ENCODE measurements around the gene RAP1A.

RAP1A gene

GRCh38 chr1:111729946-111730681 is 110.5 kb downstream of the RAP1A start:
- Histone ChIP-seq H3K4me3 (ENCODE audit: low read depth in 1 of 2, low read length in 2 of 2) (no peak overlapping the region), H2AFZ (ENCODE audit: low read depth, low read length) (no peak overlapping the region), H3K79me2 (ENCODE audit: insufficient read depth, low read length) (no peaks in the 10 kb centered on the region), H3K4me1 (ENCODE audit: insufficient read depth, low read length) (no peaks in the 10 kb centered on the region), H3K4me2 (ENCODE audit: insufficient read depth, low read length) (no peak overlapping the region), H3K9me3 (ENCODE audit: insufficient read depth, low read length, severe bottlenecking) (no peaks in the 10 kb centered on the region), H3K27ac (ENCODE audit: low read length) (no peak overlapping the region), H3K36me3 (ENCODE audit: insufficient read depth, low read length) (no peaks in the 10 kb centered on the region), H4K20me1 (ENCODE audit: insufficient read depth, low read length) (0 out of 2 replicates have a peak, but pooled peaks cover 6% of the 10 kb centered on the region), H3K9ac (ENCODE audit: low read depth, low read length) (no peak overlapping the region), H3K27me3 (ENCODE audit: insufficient read depth, low read length, poor library complexity) (no peaks in the 10 kb centered on the region)
- DNase-seq (no peak), ATAC-seq (ENCODE audit: insufficient read depth, low read depth) (no peak)
- TF ChIP-seq EZH2 (IDR thresholded peaks at IDR 0.05; ENCODE audit: borderline replicate concordance, low read depth, low read length, severe bottlenecking) (no peak), CTCF (IDR thresholded peaks at IDR 0.05; ENCODE audit: borderline replicate concordance, extremely low read depth, low read length, poor library complexity, severe bottlenecking) (no peak)

GRCh38 chr1:111730706-111731105 is 111.1 kb downstream of the RAP1A start:
- no peaks in the 10 kb centered on the region for H3K79me2 ChIP-seq (ENCODE audit: insufficient read depth, low read length)
- no peak overlapping the region for H3K4me2 ChIP-seq (ENCODE audit: insufficient read depth, low read length)
- H3K4me3 ChIP-seq (ENCODE audit: low read depth in 1 of 2, low read length in 2 of 2), result no peak overlapping the region
- TF ChIP-seq EZH2 (IDR thresholded peaks at IDR 0.05; ENCODE audit: borderline replicate concordance, low read depth, low read length, severe bottlenecking) (no peak), CTCF (IDR thresholded peaks at IDR 0.05; ENCODE audit: borderline replicate concordance, extremely low read depth, low read length, poor library complexity, severe bottlenecking) (no peak)
- peaks cover 7% of the 10 kb centered on the region; the same call in 1 of the 2 replicates for H4K20me1 ChIP-seq (ENCODE audit: insufficient read depth, low read length)
- DNase-seq (no peak), ATAC-seq (ENCODE audit: insufficient read depth, low read depth) (no peak)
- no peaks in the 10 kb centered on the region for H3K4me1 ChIP-seq (ENCODE audit: insufficient read depth, low read length)
- H3K9me3 ChIP-seq (ENCODE audit: insufficient read depth, low read length, severe bottlenecking), result no peaks in the 10 kb centered on the region
- H3K27ac ChIP-seq (ENCODE audit: low read length), result no peak overlapping the region
- no peaks in the 10 kb centered on the region for H3K36me3 ChIP-seq (ENCODE audit: insufficient read depth, low read length)
- H3K9ac ChIP-seq (ENCODE audit: low read depth, low read length), result no peak overlapping the region
- H2AFZ ChIP-seq (ENCODE audit: low read depth, low read length), result no peak overlapping the region
- no peaks in the 10 kb centered on the region for H3K27me3 ChIP-seq (ENCODE audit: insufficient read depth, low read length, poor library complexity)

- Histone ChIP-seq H3K36me3 (ENCODE audit: insufficient read depth, low read length) (no peaks in the 10 kb centered on the region), H3K27ac (ENCODE audit: low read length) (no peak overlapping the region), H3K9ac (ENCODE audit: low read depth, low read length) (no peak overlapping the region), H4K20me1 (ENCODE audit: insufficient read depth, low read length) (peaks cover 13% of the 10 kb centered on the region; the same call in 1 of the 2 replicates), H3K9me3 (ENCODE audit: insufficient read depth, low read length, severe bottlenecking) (no peaks in the 10 kb centered on the region), H3K4me3 (ENCODE audit: low read depth in 1 of 2, low read length in 2 of 2) (no peak overlapping the region), H2AFZ (ENCODE audit: low read depth, low read length) (no peak overlapping the region), H3K4me2 (ENCODE audit: insufficient read depth, low read length) (no peak overlapping the region), H3K79me2 (ENCODE audit: insufficient read depth, low read length) (no peaks in the 10 kb centered on the region), H3K4me1 (ENCODE audit: insufficient read depth, low read length) (no peaks in the 10 kb centered on the region), H3K27me3 (ENCODE audit: insufficient read depth, low read length, poor library complexity) (no peaks in the 10 kb centered on the region)
- TF ChIP-seq EZH2 (IDR thresholded peaks at IDR 0.05; ENCODE audit: borderline replicate concordance, low read depth, low read length, severe bottlenecking), result no peak
- no peak for TF ChIP-seq CTCF (IDR thresholded peaks at IDR 0.05; ENCODE audit: borderline replicate concordance, extremely low read depth, low read length, poor library complexity, severe bottlenecking)
- DNase-seq, result no peak
- no peak for ATAC-seq (ENCODE audit: insufficient read depth, low read depth)
These were observed 112.4 kb downstream of the RAP1A start for GRCh38 chr1:111731956-111732355.

Measured in DND-41 (cell line).